Measurements from ENCODE around the gene DYNLT4.

The DYNLT4 gene

GRCh38 chr1:44806025-44806703 is 987 bp downstream of the DYNLT4 start:
- H3K9me2 ChIP-seq (replicated peaks; ENCODE audit: insufficient read depth, low read length) = no peaks in the 10 kb centered on the region
- no peaks in the 10 kb centered on the region for H3K27me3 ChIP-seq (ENCODE audit: low read length)
- H3K4me3 ChIP-seq (ENCODE audit: insufficient read depth, low read length, poor library complexity, severe bottlenecking) = no peak overlapping the region
- H2AFZ ChIP-seq (ENCODE audit: low read depth, low read length, severe bottlenecking) = no peak overlapping the region
- H3K4me2 ChIP-seq (ENCODE audit: low read depth, low read length, poor library complexity, severe bottlenecking) = no peak overlapping the region
- no peaks in the 10 kb centered on the region for H3K36me3 ChIP-seq (ENCODE audit: low read length)
- H3K9ac ChIP-seq (ENCODE audit: low read length) = no peak overlapping the region
- no peaks in the 10 kb centered on the region for H3K9me3 ChIP-seq (ENCODE audit: insufficient read depth, low read length)
- no peak for TF ChIP-seq EZH2phosphoT487 (conservative IDR thresholded peaks at IDR 0.05; ENCODE audit: low read length)
- TF ChIP-seq CTCF (IDR thresholded peaks at IDR 0.05; ENCODE audit: insufficient read depth, low read length, poor library complexity, severe bottlenecking) = no peak
- H3K27ac ChIP-seq (ENCODE audit: low read depth, low read length) = no peak overlapping the region
- peaks cover 11% of the 10 kb centered on the region for H3F3A ChIP-seq (ENCODE audit: insufficient read depth)
- no peaks in the 10 kb centered on the region for H3K79me2 ChIP-seq (ENCODE audit: insufficient read depth, low read length)
- no peaks in the 10 kb centered on the region for H4K20me1 ChIP-seq (ENCODE audit: low read depth, low read length)

GRCh38 chr1:44805311-44806024 is 1.7 kb downstream of the DYNLT4 start:
- Histone ChIP-seq H2AFZ (ENCODE audit: low read depth, low read length, severe bottlenecking) (no peak overlapping the region), H3K27ac (ENCODE audit: low read depth, low read length) (no peak overlapping the region), H4K20me1 (ENCODE audit: low read depth, low read length) (no peaks in the 10 kb centered on the region), H3K79me2 (ENCODE audit: insufficient read depth, low read length) (no peaks in the 10 kb centered on the region), H3K9me3 (ENCODE audit: insufficient read depth, low read length) (no peaks in the 10 kb centered on the region), H3K27me3 (ENCODE audit: low read length) (no peaks in the 10 kb centered on the region), H3K9me2 (replicated peaks; ENCODE audit: insufficient read depth, low read length) (no peaks in the 10 kb centered on the region), H3K9ac (ENCODE audit: low read length) (no peak overlapping the region), H3F3A (ENCODE audit: insufficient read depth) (peaks cover 9% of the 10 kb centered on the region; the same call in 1 of the 2 replicates), H3K4me3 (ENCODE audit: insufficient read depth, low read length, poor library complexity, severe bottlenecking) (no peak overlapping the region), H3K36me3 (ENCODE audit: low read length) (no peaks in the 10 kb centered on the region), H3K4me2 (ENCODE audit: low read depth, low read length, poor library complexity, severe bottlenecking) (no peak overlapping the region)
- TF ChIP-seq EZH2phosphoT487 (conservative IDR thresholded peaks at IDR 0.05; ENCODE audit: low read length) (no peak), CTCF (IDR thresholded peaks at IDR 0.05; ENCODE audit: insufficient read depth, low read length, poor library complexity, severe bottlenecking) (no peak)

- H3K9ac ChIP-seq (ENCODE audit: low read length) = no peak overlapping the region
- no peak overlapping the region for H2AFZ ChIP-seq (ENCODE audit: low read depth, low read length, severe bottlenecking)
- H3K4me3 ChIP-seq (ENCODE audit: insufficient read depth, low read length, poor library complexity, severe bottlenecking) = no peak overlapping the region
- H3K4me2 ChIP-seq (ENCODE audit: low read depth, low read length, poor library complexity, severe bottlenecking) = no peak overlapping the region
- no peaks in the 10 kb centered on the region for H3K9me2 ChIP-seq (replicated peaks; ENCODE audit: insufficient read depth, low read length)
- no peak overlapping the region for H3K27ac ChIP-seq (ENCODE audit: low read depth, low read length)
- H3F3A ChIP-seq (ENCODE audit: insufficient read depth) = peaks cover 10% of the 10 kb centered on the region; the same call in 1 of the 2 replicates
- no peaks in the 10 kb centered on the region for H3K79me2 ChIP-seq (ENCODE audit: insufficient read depth, low read length)
- H3K9me3 ChIP-seq (ENCODE audit: insufficient read depth, low read length) = no peaks in the 10 kb centered on the region
- H3K27me3 ChIP-seq (ENCODE audit: low read length) = no peaks in the 10 kb centered on the region
- no peak for TF ChIP-seq EZH2phosphoT487 (conservative IDR thresholded peaks at IDR 0.05; ENCODE audit: low read length)
- TF ChIP-seq CTCF (IDR thresholded peaks at IDR 0.05; ENCODE audit: insufficient read depth, low read length, poor library complexity, severe bottlenecking) = no peak
- H3K36me3 ChIP-seq (ENCODE audit: low read length) = no peaks in the 10 kb centered on the region
- H4K20me1 ChIP-seq (ENCODE audit: low read depth, low read length) = no peaks in the 10 kb centered on the region
Measured at GRCh38 chr1:44803312-44804095, 3.6 kb downstream of the DYNLT4 start.
